Testis (tissue), 3 donors: ENCODE measurements around the gene PSG11. TPM values are rescaled to one million over a fixed set of nuclear protein-coding genes. Genes with fewer than 3 reads are reported as not detected.

ENCODE experiments used
- DNase-seq: peaks from one replicate; pipeline ENCODE4 v3.0.0-alpha.2; 2019
- H3K27ac ChIP-seq, 2 donors: fragments of 200-600 bp; sonication (generic); one replicate each; pipeline ENCODE4 v1.5.1; 2019
- H3K27me3 ChIP-seq: fragments of 200-600 bp; sonication (generic); one replicate; pipeline ENCODE4 v1.5.1; 2019
- H3K36me3 ChIP-seq: fragments of 200-600 bp; sonication (generic); one replicate; pipeline ENCODE4 v1.5.1; 2017; ENCODE audit warnings: low read depth; ENCODE audit errors: missing control alignments
- H3K4me1 ChIP-seq: fragments of 200-600 bp; sonication (generic); one replicate; pipeline ENCODE4 v1.5.1; 2019
- H3K4me3 ChIP-seq, 2 donors: fragments of 200-600 bp; sonication (generic); one replicate each; pipeline ENCODE4 v1.5.1; 2017 to 2019
- H3K9me3 ChIP-seq: fragments of 200-600 bp; sonication (generic); one replicate; pipeline ENCODE4 v1.5.1; 2017
- CTCF ChIP-seq, 3 experiments: fragments of 450-650 bp in 2 of 3; fragments of 200-600 bp in 1 of 3; sonication (generic) in 1 of 3; IDR thresholded peaks; one replicate each; pipeline ENCODE4 v1.5.1; 2016 to 2019; ENCODE audit warnings: antibody characterized with exemption in 3 of 3, mild to moderate bottlenecking in 2 of 3, moderate library complexity in 1 of 3
- POLR2A ChIP-seq: fragments of 450-650 bp; IDR thresholded peaks from one replicate; pipeline ENCODE4 v1.6.1; 2017; ENCODE audit warnings: antibody characterized with exemption, mild to moderate bottlenecking, moderate library complexity
- WGBS, 2 donors: methylation state at CpG; one replicate each; pipeline ENCODE4 v1.1.5; 2018; 5-methylcytosine and 5-hydroxymethylcytosine counted together
- intact Hi-C: fragments of 100-400 bp; cut with DNase I; formaldehyde crosslinking; loops from one replicate; pipeline ENCODE4 v1.15.1; 2023; ENCODE audit warnings: low total_unique reads
- polyA plus RNA-seq: library from polyadenylated mRNA; stranded (reverse); fragments of 350-450 nt; fragmentation: Illumina TruSeq; extraction: RNeasy Lipid Tissue Mini Kit (QIAGEN cat#74804); gene quantifications from one replicate; pipeline ENCODE4 v1.2.3, GENCODE V29; 2014; ENCODE audit warnings: low read depth, low replicate concordance; ENCODE audit not compliant: insufficient read depth
- total RNA-seq, 2 donors: library from RNA; depleted of rRNA; stranded (reverse); fragments of >200 nt; gene quantifications; one replicate each; pipeline ENCODE4 v1.2.3, GENCODE V29; 2016

The PSG11 gene
- total and polyA plus RNA-seq, 3 donors from 2014 or later, result not detected

- no peaks in the 10 kb centered on the region for H3K36me3 ChIP-seq
- H3K4me1 ChIP-seq, result no peaks in the 10 kb centered on the region
- H3K4me3 ChIP-seq, result no peak overlapping the region
- H3K27ac ChIP-seq, result no peak overlapping the region
- 80 to 91% methylated on average over 6 of the region's 6 CpGs for WGBS, 2 donors
- intact Hi-C loops, result no loop called here
- TF ChIP-seq CTCF (IDR thresholded peaks at IDR 0.05) (no peak), POLR2A (no peak)
- H3K27me3 ChIP-seq, result no peaks in the 10 kb centered on the region
- DNase-seq, result no peak
- no peaks in the 10 kb centered on the region for H3K9me3 ChIP-seq
These were observed 65.2 kb downstream of the PSG11 start for GRCh38 chr19:42961119-42961518.

Other genes with a start within 250 kb of the PSG11 start
- not detected for gene PSG1, start 146.8 kb downstream of the PSG11 start, total RNA-seq
- not detected for gene PSG1, start 146.8 kb downstream of the PSG11 start, polyA plus RNA-seq
- gene PSG6, start 108.6 kb downstream of the PSG11 start, total RNA-seq, result not detected
- gene PSG6, start 108.6 kb downstream of the PSG11 start, polyA plus RNA-seq, result not detected
- gene PSG7, start 89.3 kb downstream of the PSG11 start, total RNA-seq, result not detected
- gene PSG7, start 89.3 kb downstream of the PSG11 start, polyA plus RNA-seq, result not detected
- not detected for gene PSG2, start 56.2 kb upstream of the PSG11 start, total RNA-seq
- not detected for gene PSG2, start 56.2 kb upstream of the PSG11 start, polyA plus RNA-seq
- not detected for gene PSG5, start 160.1 kb upstream of the PSG11 start, total RNA-seq
- gene PSG5, start 160.1 kb upstream of the PSG11 start, polyA plus RNA-seq, result not detected
- gene PSG4, start 179.2 kb upstream of the PSG11 start, total RNA-seq, result under 1 TPM in 1 of 2 donors, not detected in 1; 0.25 TPM
- not detected for gene PSG4, start 179.2 kb upstream of the PSG11 start, polyA plus RNA-seq
- under 1 TPM in 1 of 2 donors, not detected in 1; 0.12 TPM for gene PSG9, start 243.1 kb upstream of the PSG11 start, total RNA-seq
- not detected for gene PSG9, start 243.1 kb upstream of the PSG11 start, polyA plus RNA-seq